ENCODE results near the gene KPNB1.
A peak's percentile ranks its signal among the peaks of the same experiment; 100 is the strongest.

The KPNB1 gene

GRCh38 chr17:47649153-47649971, at the start of gene KPNB1:
KPNB1 (plus strand) TSS chr17:47649919; CDS start chr17:47650245, 326 bp downstream.
- peak; percentile 98 to 100 (median 99) for DNase-seq

GRCh38 chr17:47603830-47604597, 45.7 kb upstream of the KPNB1 start:
- peak in 1 of 3 experiments; percentile 55 for DNase-seq

- peak in 2 of 3 experiments; percentile 35 to 80 for DNase-seq
These were observed 45.2 kb upstream of the KPNB1 start for GRCh38 chr17:47604598-47604927.

GRCh38 chr17:47605011-47605410, 44.7 kb upstream of the KPNB1 start:
- DNase-seq = no peak

- DNase-seq = no peak
These were observed 42.2 kb upstream of the KPNB1 start for GRCh38 chr17:47607481-47607880.

- no peak for DNase-seq
These were observed 38.1 kb upstream of the KPNB1 start for GRCh38 chr17:47611372-47612350.

GRCh38 chr17:47615766-47616424, 33.8 kb upstream of the KPNB1 start:
- peak; percentile 19 to 70 (median 43) for DNase-seq

GRCh38 chr17:47618410-47618809, 31.3 kb upstream of the KPNB1 start:
- peak in 1 of 3 experiments; percentile 7 for DNase-seq

- DNase-seq = peak in 2 of 3 experiments; percentile 40 to 65
These were observed 29.0 kb upstream of the KPNB1 start for GRCh38 chr17:47620503-47621245.

GRCh38 chr17:47621293-47622179, 28.2 kb upstream of the KPNB1 start:
- DNase-seq = no peak

- no peak for DNase-seq
These were observed 27.6 kb upstream of the KPNB1 start for GRCh38 chr17:47622180-47622549.

GRCh38 chr17:47624727-47625068, 25.0 kb upstream of the KPNB1 start:
- DNase-seq = no peak

GRCh38 chr17:47628014-47628566, 21.6 kb upstream of the KPNB1 start:
- no peak for DNase-seq

- no peak for DNase-seq
These were observed 19.9 kb upstream of the KPNB1 start for GRCh38 chr17:47629826-47630225.

GRCh38 chr17:47630614-47631013, 19.1 kb upstream of the KPNB1 start:
- no peak for DNase-seq

- DNase-seq = no peak
These were observed 16.7 kb upstream of the KPNB1 start for GRCh38 chr17:47632991-47633390.

- no peak for DNase-seq
These were observed 15.7 kb upstream of the KPNB1 start for GRCh38 chr17:47633996-47634395.

- no peak for DNase-seq
These were observed 14.8 kb upstream of the KPNB1 start for GRCh38 chr17:47634870-47635269.

- no peak for DNase-seq
These were observed 14.0 kb upstream of the KPNB1 start for GRCh38 chr17:47635734-47636133.

GRCh38 chr17:47636273-47637030, 13.3 kb upstream of the KPNB1 start:
- no peak for DNase-seq

All from NCI-H1417 (cell line).